Measurements from ENCODE around the gene PRKCE. TPM values are rescaled to one million over a fixed set of nuclear protein-coding genes. Genes with fewer than 3 reads are reported as not detected.
A peak's percentile ranks its signal among the peaks of the same experiment; 100 is the strongest.

Gene PRKCE
- total RNA-seq, 1 donor from 2014 or later, result 18.4 TPM

DNA sequence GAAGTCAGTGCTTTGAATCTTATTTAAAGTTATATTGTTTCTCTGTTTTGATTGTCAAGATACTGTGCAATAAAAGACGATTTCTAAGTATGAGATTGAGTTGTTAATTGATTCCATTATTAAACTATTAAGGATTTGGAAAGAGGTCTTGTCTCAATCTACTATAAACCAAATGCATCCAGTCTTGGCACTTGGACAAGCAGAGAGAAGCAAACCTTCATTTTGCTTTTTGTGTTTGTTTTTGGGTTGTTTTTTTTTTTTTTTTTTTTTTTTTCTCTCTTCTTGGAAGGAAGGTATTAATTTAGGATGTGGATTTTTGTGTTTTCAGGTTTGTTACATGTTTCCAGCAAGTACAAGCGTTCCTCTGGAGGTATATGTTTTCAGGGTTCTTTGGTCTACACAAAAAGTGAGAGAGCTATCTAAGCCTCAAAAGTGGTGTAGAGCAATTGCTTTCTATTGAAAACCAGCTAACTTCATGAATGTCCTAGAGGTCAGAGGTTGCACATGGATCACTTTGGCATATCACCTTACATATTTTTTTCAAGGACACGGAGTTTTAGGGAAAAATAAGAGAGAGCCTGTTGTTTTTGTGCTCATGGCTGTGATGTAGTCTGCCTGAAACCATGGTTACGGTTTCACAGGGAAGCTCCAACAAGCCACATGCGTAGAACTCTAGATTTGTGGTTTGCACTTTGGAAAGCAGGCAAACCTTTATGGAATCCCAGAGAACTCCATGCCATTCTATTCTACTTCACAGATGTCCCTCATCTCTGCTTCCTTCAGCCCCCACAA lies 1.8 kb downstream of the PRKCE start:
- Mint-ChIP-seq H3K4me3 (peak overlapping the region; percentile 73), H3K27ac (no peak overlapping the region), H3K4me1 (peaks cover 32% of the 10 kb centered on the region), H3K9me3 (no peaks in the 10 kb centered on the region), H3K27me3 (ENCODE audit: low read depth) (peaks cover 12% of the 10 kb centered on the region), H3K36me3 (no peaks in the 10 kb centered on the region)
- DNase-seq (ENCODE audit: low spot score in 2 of 2, unreplicated experiment in 2 of 2), result no peak
- TF ChIP-seq CTCF (IDR thresholded peaks at IDR 0.05; ENCODE audit: unreplicated experiment), result no peak

- no peak overlapping the region for H3K4me3 Mint-ChIP-seq
- H3K36me3 Mint-ChIP-seq, result no peaks in the 10 kb centered on the region
- DNase-seq (ENCODE audit: low spot score in 2 of 2, unreplicated experiment in 2 of 2), result no peak
- no peaks in the 10 kb centered on the region for H3K9me3 Mint-ChIP-seq
- H3K4me1 Mint-ChIP-seq, result peaks cover 30% of the 10 kb centered on the region
- no peak overlapping the region for H3K27ac Mint-ChIP-seq
- TF ChIP-seq CTCF (IDR thresholded peaks at IDR 0.05; ENCODE audit: unreplicated experiment), result no peak
- H3K27me3 Mint-ChIP-seq (ENCODE audit: low read depth), result peaks cover 11% of the 10 kb centered on the region
These were observed 2.8 kb downstream of the PRKCE start for GRCh38 chr2:45654250-45654649.

GRCh38 chr2:45661828-45662227 lies 10.4 kb downstream of the PRKCE start:
- no peaks in the 10 kb centered on the region for H3K36me3 Mint-ChIP-seq
- DNase-seq (ENCODE audit: low spot score in 2 of 2, unreplicated experiment in 2 of 2), result no peak
- H3K27ac Mint-ChIP-seq, result no peak overlapping the region
- no peaks in the 10 kb centered on the region for H3K9me3 Mint-ChIP-seq
- no peak overlapping the region for H3K4me3 Mint-ChIP-seq
- TF ChIP-seq CTCF (IDR thresholded peaks at IDR 0.05; ENCODE audit: unreplicated experiment), result no peak
- peaks cover 16% of the 10 kb centered on the region for H3K4me1 Mint-ChIP-seq
- no peaks in the 10 kb centered on the region for H3K27me3 Mint-ChIP-seq (ENCODE audit: low read depth)

GRCh38 chr2:45664635-45665261 lies 13.3 kb downstream of the PRKCE start:
- no peak for DNase-seq (ENCODE audit: low spot score in 2 of 2, unreplicated experiment in 2 of 2)
- no peak overlapping the region for H3K27ac Mint-ChIP-seq

GRCh38 chr2:45668509-45668908 lies 17.0 kb downstream of the PRKCE start:
- H3K36me3 Mint-ChIP-seq, result no peaks in the 10 kb centered on the region

More at GRCh38 chr2:45664635-45665261, 13.3 kb downstream of the PRKCE start:
- TF ChIP-seq CTCF (IDR thresholded peaks at IDR 0.05; ENCODE audit: unreplicated experiment), result no peak
- no peaks in the 10 kb centered on the region for H3K36me3 Mint-ChIP-seq
- no peaks in the 10 kb centered on the region for H3K27me3 Mint-ChIP-seq (ENCODE audit: low read depth)
- H3K9me3 Mint-ChIP-seq, result no peaks in the 10 kb centered on the region
- peaks cover 23% of the 10 kb centered on the region for H3K4me1 Mint-ChIP-seq
- H3K4me3 Mint-ChIP-seq, result no peak overlapping the region

More at GRCh38 chr2:45668509-45668908, 17.0 kb downstream of the PRKCE start:
- H3K9me3 Mint-ChIP-seq, result no peaks in the 10 kb centered on the region
- no peak overlapping the region for H3K4me3 Mint-ChIP-seq
- peaks cover 24% of the 10 kb centered on the region for H3K4me1 Mint-ChIP-seq
- no peaks in the 10 kb centered on the region for H3K27me3 Mint-ChIP-seq (ENCODE audit: low read depth)
- DNase-seq (ENCODE audit: low spot score in 2 of 2, unreplicated experiment in 2 of 2), result no peak
- peak overlapping the region; percentile 91 for H3K27ac Mint-ChIP-seq
- TF ChIP-seq CTCF (IDR thresholded peaks at IDR 0.05; ENCODE audit: unreplicated experiment), result no peak

Data from mesothelial cell of epicardium (in vitro differentiated cells).